Measurements from ENCODE around the gene SH3D19.

SH3D19 gene

DNA sequence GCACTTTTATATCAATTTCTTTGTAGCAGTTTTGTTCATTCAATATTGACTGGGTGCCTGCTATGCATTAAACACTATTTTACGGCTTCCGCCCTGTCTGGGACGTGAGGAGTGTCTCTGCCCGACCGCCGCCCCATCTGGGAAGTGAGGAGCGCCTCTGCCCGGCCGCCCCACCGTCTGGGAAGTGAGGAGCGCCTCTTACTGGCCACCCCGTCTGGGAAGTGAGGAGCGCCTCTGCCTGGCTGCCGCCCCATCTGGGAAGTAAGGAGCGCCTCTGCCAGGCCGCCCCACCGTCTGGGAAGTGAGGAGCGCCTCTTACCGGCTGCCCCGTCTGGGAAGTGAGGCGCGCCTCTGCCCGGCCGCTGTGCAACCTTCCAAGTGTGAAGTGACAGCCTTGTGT, 157.8 kb downstream of the SH3D19 start:
- TF ChIP-seq ZBTB7A (IDR thresholded peaks at IDR 0.05; ENCODE audit: low read depth): no peak
- TF ChIP-seq NFIC (IDR thresholded peaks at IDR 0.05): no peak
- no peak for TF ChIP-seq EP300 (IDR thresholded peaks at IDR 0.05; ENCODE audit: borderline replicate concordance)
- no peak for TF ChIP-seq TCF12 (IDR thresholded peaks at IDR 0.05; ENCODE audit: low read depth)
- no peak for TF ChIP-seq TEAD4 (IDR thresholded peaks at IDR 0.05)
- TF ChIP-seq, protein P1, sequence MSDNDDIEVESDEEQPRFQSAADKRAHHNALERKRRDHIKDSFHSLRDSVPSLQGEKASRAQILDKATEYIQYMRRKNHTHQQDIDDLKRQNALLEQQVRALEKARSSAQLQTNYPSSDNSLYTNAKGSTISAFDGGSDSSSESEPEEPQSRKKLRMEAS (IDR thresholded peaks at IDR 0.05): no peak
- TF ChIP-seq CREB1 (IDR thresholded peaks at IDR 0.05; ENCODE audit: low read depth): no peak
- no peak for TF ChIP-seq EGR1 (IDR thresholded peaks at IDR 0.05)
- TF ChIP-seq TAF1 (IDR thresholded peaks at IDR 0.05; ENCODE audit: low read depth): no peak
- TF ChIP-seq RAD21 (IDR thresholded peaks at IDR 0.05; ENCODE audit: low read depth): no peak
- TF ChIP-seq, protein P2, sequence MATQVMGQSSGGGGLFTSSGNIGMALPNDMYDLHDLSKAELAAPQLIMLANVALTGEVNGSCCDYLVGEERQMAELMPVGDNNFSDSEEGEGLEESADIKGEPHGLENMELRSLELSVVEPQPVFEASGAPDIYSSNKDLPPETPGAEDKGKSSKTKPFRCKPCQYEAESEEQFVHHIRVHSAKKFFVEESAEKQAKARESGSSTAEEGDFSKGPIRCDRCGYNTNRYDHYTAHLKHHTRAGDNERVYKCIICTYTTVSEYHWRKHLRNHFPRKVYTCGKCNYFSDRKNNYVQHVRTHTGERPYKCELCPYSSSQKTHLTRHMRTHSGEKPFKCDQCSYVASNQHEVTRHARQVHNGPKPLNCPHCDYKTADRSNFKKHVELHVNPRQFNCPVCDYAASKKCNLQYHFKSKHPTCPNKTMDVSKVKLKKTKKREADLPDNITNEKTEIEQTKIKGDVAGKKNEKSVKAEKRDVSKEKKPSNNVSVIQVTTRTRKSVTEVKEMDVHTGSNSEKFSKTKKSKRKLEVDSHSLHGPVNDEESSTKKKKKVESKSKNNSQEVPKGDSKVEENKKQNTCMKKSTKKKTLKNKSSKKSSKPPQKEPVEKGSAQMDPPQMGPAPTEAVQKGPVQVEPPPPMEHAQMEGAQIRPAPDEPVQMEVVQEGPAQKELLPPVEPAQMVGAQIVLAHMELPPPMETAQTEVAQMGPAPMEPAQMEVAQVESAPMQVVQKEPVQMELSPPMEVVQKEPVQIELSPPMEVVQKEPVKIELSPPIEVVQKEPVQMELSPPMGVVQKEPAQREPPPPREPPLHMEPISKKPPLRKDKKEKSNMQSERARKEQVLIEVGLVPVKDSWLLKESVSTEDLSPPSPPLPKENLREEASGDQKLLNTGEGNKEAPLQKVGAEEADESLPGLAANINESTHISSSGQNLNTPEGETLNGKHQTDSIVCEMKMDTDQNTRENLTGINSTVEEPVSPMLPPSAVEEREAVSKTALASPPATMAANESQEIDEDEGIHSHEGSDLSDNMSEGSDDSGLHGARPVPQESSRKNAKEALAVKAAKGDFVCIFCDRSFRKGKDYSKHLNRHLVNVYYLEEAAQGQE (IDR thresholded peaks at IDR 0.05; ENCODE audit: low read depth): no peak

DNA sequence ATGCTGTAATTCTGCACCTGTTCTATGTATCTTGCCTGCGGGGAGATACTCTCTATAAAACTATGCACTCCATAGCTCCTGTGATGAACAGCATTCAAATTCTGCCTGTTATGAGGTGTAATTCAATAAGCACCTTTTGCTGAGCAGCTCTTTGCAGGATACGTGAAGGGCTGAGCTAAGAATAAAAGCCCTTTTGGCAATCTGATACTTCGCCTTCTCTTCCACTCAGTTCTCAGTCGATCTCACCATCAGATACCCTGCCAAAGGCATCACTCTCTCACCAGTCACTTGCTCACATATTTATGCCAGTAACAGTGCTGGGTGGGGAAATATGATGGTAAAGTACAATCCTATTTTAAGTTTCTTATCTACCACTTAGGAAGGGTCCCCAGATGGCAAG, 158.8 kb downstream of the SH3D19 start:
- TF ChIP-seq NFIC (IDR thresholded peaks at IDR 0.05) (no peak), EP300 (IDR thresholded peaks at IDR 0.05; ENCODE audit: borderline replicate concordance) (no peak), RAD21 (IDR thresholded peaks at IDR 0.05; ENCODE audit: low read depth) (no peak), TAF1 (IDR thresholded peaks at IDR 0.05; ENCODE audit: low read depth) (no peak), YY1 (IDR thresholded peaks at IDR 0.05; ENCODE audit: low read depth) (no peak), CREB1 (IDR thresholded peaks at IDR 0.05; ENCODE audit: low read depth) (no peak), TEAD4 (IDR thresholded peaks at IDR 0.05) (no peak), CEBPB (IDR thresholded peaks at IDR 0.05) (no peak)
- TF ChIP-seq, protein P3, sequence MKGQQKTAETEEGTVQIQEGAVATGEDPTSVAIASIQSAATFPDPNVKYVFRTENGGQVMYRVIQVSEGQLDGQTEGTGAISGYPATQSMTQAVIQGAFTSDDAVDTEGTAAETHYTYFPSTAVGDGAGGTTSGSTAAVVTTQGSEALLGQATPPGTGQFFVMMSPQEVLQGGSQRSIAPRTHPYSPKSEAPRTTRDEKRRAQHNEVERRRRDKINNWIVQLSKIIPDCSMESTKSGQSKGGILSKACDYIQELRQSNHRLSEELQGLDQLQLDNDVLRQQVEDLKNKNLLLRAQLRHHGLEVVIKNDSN (IDR thresholded peaks at IDR 0.05): no peak
- TF ChIP-seq, protein P2 (IDR thresholded peaks at IDR 0.05; ENCODE audit: low read depth): no peak

DNA sequence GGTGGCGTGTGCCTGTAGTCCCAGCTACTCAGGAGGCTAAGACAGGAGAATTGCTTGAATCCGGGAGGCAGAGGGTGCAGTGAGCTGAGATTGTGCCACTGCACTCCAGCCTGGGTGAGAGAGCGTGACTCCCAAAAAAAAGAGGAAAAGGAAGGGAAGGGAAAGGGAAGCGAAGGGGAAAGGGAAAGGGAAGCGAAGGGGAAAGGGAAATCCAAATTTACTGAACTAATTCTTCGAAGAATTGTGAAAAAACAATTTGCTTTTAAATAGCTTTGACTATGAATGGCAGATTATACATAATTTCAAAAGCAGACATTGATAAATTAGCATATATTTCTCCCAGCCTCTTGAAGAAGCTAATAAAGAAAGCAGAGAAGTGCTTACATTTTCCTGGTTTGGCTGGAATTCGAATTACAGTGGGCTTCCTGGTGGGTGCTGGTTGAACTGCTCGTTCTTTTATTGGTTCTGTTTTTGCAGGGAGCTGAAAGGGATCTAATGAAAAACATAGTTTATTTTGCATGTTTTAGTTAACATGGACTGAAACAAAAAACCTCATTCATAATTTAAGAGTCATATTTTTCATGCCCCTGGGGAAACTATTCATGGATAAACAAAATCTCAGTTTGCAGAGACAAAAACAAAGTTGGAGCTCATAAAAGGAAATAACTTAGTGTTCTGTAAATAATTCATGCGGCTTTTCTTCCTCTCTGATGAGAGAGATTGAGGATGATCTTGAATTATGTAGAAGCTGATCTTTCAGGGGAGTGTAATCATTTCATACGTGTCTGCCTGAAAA, 160.0 kb downstream of the SH3D19 start:
- TF ChIP-seq FOXM1 (IDR thresholded peaks at IDR 0.05; ENCODE audit: borderline replicate concordance, low read depth) (no peak), ZBTB7A (IDR thresholded peaks at IDR 0.05; ENCODE audit: low read depth) (no peak), CREB1 (IDR thresholded peaks at IDR 0.05; ENCODE audit: low read depth) (no peak), TAF1 (IDR thresholded peaks at IDR 0.05; ENCODE audit: low read depth) (no peak), EP300 (IDR thresholded peaks at IDR 0.05; ENCODE audit: borderline replicate concordance) (no peak), TEAD4 (IDR thresholded peaks at IDR 0.05) (no peak), NFIC (IDR thresholded peaks at IDR 0.05) (no peak), YY1 (IDR thresholded peaks at IDR 0.05; ENCODE audit: low read depth) (no peak), EGR1 (IDR thresholded peaks at IDR 0.05) (no peak)
- TF ChIP-seq, protein P2 (IDR thresholded peaks at IDR 0.05; ENCODE audit: low read depth): no peak
- TF ChIP-seq, protein P1 (IDR thresholded peaks at IDR 0.05): no peak

DNA sequence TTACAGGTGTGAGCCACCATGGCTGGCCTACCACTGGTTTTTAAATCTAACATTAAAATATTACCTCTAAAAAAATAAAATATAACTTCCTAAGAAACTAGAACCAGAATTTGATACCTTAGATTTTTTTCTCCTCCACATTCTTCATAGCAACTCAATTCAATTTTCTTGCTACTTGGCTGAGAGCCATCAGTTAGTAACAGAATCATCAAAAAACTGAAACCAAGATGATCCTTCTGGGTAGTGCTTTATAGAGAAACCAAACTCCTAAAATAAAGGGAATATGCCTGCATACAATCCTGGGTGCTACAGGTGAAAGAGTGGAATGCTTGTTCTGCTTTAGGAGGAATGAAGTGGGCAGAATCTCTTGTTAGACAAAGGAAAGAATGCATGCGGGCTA, 161.6 kb downstream of the SH3D19 start:
- TF ChIP-seq TCF12 (IDR thresholded peaks at IDR 0.05; ENCODE audit: low read depth): no peak
- TF ChIP-seq, protein P2 (IDR thresholded peaks at IDR 0.05; ENCODE audit: low read depth): no peak
- TF ChIP-seq, protein P1 (IDR thresholded peaks at IDR 0.05): no peak
- TF ChIP-seq NFIC (IDR thresholded peaks at IDR 0.05): no peak

Measured in Ishikawa (cell line).